T-helper 1 cell treated with Interleukin-12 subunit alpha and Interleukin-12 subunit beta and Interleukin-4 antibody, amounts not matched to agents 30 ng/mL and 1 ng/mL, for 36 hours (primary cell): ENCODE results near the gene MTMR6. TPM values are rescaled to one million over a fixed set of nuclear protein-coding genes. Genes with fewer than 3 reads are reported as not detected.

Experiments
- intact Hi-C: fragments of 100-400 bp; cut with micrococcal nuclease; formaldehyde crosslinking; loops from one replicate; pipeline ENCODE4 v1.15.1; 2024
- total RNA-seq: library from RNA; stranded (reverse); gene quantifications from 2 replicates; pipeline ENCODE4 v1.2.3, GENCODE V29; 2022

The MTMR6 gene
- 20.3 and 20.5 TPM in 2 replicates for total RNA-seq

- intact Hi-C loops = loop anchor here (1.0 to 10.0 kb wide), 12 partner anchors 14 to 1910 kb away; partner anchors contain the start of genes NUP58, PARP4 and RNF6
Observed at GRCh38 chr13:25286969-25287961, at the start of gene MTMR6. Gene MTMR6 (minus strand): TSS chr13:25287488. CDS start chr13:25287247, 241 bp downstream.

GRCh38 chr13:25335856-25336255, 48.6 kb upstream of the MTMR6 start:
- intact Hi-C loops = no loop called here

GRCh38 chr13:25330541-25330940, 43.3 kb upstream of the MTMR6 start:
- intact Hi-C loops = no loop called here

GRCh38 chr13:25329706-25330105, 42.4 kb upstream of the MTMR6 start:
- intact Hi-C loops = loop anchor here (1.0 kb wide), 1 partner anchor 21 kb away; no protein-coding TSS in a partner anchor

- intact Hi-C loops = loop anchor here (5.0 kb wide), 1 partner anchor 57 kb away; no protein-coding TSS in a partner anchor
Observed at GRCh38 chr13:25324100-25324499, 36.8 kb upstream of the MTMR6 start.

GRCh38 chr13:25319771-25320170, 32.5 kb upstream of the MTMR6 start:
- intact Hi-C loops = loop anchor here (5.0 kb wide), 1 partner anchor 52 kb away; no protein-coding TSS in a partner anchor

- intact Hi-C loops = loop anchor here (1.0 kb wide), 1 partner anchor 9 kb away; no protein-coding TSS in a partner anchor
Observed at GRCh38 chr13:25318946-25319345, 31.7 kb upstream of the MTMR6 start.

GRCh38 chr13:25310891-25311290, 23.6 kb upstream of the MTMR6 start:
- intact Hi-C loops = loop anchor here (1.0 kb wide), 1 partner anchor 7 kb away; no protein-coding TSS in a partner anchor

- intact Hi-C loops = loop anchor here (10.0 kb wide), 2 partner anchors 748 to 1948 kb away; partner anchors contain the start of genes RPL21 and SHISA2
Observed at GRCh38 chr13:25306671-25307464, 19.6 kb upstream of the MTMR6 start.

GRCh38 chr13:25302121-25302520, 14.8 kb upstream of the MTMR6 start:
- intact Hi-C loops = loop anchor here (2.0 to 10.0 kb wide), 9 partner anchors 15 to 1953 kb away; partner anchors contain the start of genes CDK8, PARP4, RPL21 and SHISA2

GRCh38 chr13:25301347-25302113, 14.2 kb upstream of the MTMR6 start, which contains the start of gene NUP58:
Gene NUP58 (plus strand): TSS chr13:25301625. CDS start chr13:25301774, 149 bp downstream.
- intact Hi-C loops = loop anchor here (1.0 to 10.0 kb wide), 15 partner anchors 9 to 1953 kb away; partner anchors contain the start of genes CDK8, MTMR6, PARP4 and RNF6

- intact Hi-C loops = loop anchor here (1.0 to 10.0 kb wide), 14 partner anchors 9 to 1954 kb away; partner anchors contain the start of genes CDK8, MTMR6, PARP4 and RNF6
Observed at GRCh38 chr13:25300861-25301346, 13.6 kb upstream of the MTMR6 start.

GRCh38 chr13:25295701-25296100, 8.4 kb upstream of the MTMR6 start:
- intact Hi-C loops = no loop called here

GRCh38 chr13:25295228-25295627, 7.9 kb upstream of the MTMR6 start:
- intact Hi-C loops = no loop called here

GRCh38 chr13:25292301-25292700, 5.0 kb upstream of the MTMR6 start:
- intact Hi-C loops = loop anchor here (1.0 kb wide), 1 partner anchor 9 kb away; the partner anchor contains the start of gene NUP58

- intact Hi-C loops = loop anchor here (1.0 kb wide), 1 partner anchor 10 kb away; the partner anchor contains the start of gene NUP58
Observed at GRCh38 chr13:25291691-25292090, 4.4 kb upstream of the MTMR6 start.

GRCh38 chr13:25288966-25289365, 1.7 kb upstream of the MTMR6 start:
- intact Hi-C loops = loop anchor here (5.0 to 10.0 kb wide), 7 partner anchors 272 to 1912 kb away; partner anchors contain the start of genes PARP4 and RNF6

- intact Hi-C loops = loop anchor here (2.0 to 10.0 kb wide), 8 partner anchors 269 to 1909 kb away; partner anchors contain the start of genes PARP4 and RNF6
Observed at GRCh38 chr13:25286308-25286968, 850 bp downstream of the MTMR6 start.

- intact Hi-C loops = loop anchor here (5.0 to 10.0 kb wide), 2 partner anchors 1540 to 1853 kb away; no protein-coding TSS in a partner anchor
Observed at GRCh38 chr13:25281935-25282332, 5.4 kb downstream of the MTMR6 start.
